LNCaP clone FGC (cell line): ENCODE measurements around the gene B4GAT1.

ENCODE experiments used
- DNase-seq: peaks from one replicate; pipeline ENCODE4 v3.0.0-alpha.2; 2011; ENCODE audit warnings: low read depth
- H3K4me3 ChIP-seq: 2 replicates; pipeline ENCODE4 v1.5.1; 2011; ENCODE audit warnings: mild to moderate bottlenecking, low read depth, low read length, control low read depth
- CTCF ChIP-seq: IDR thresholded peaks from 2 replicates; pipeline ENCODE4 v1.5.1; 2012; ENCODE audit warnings: mild to moderate bottlenecking; ENCODE audit not compliant: control insufficient read depth, insufficient read depth; ENCODE audit errors: extremely low read depth

The B4GAT1 gene

GRCh38 chr11:66299186-66299585 lies 48.2 kb downstream of the B4GAT1 start:
- no peak overlapping the region for H3K4me3 ChIP-seq
- DNase-seq = no peak
- no peak for TF ChIP-seq CTCF

GRCh38 chr11:66297610-66298009 lies 49.8 kb downstream of the B4GAT1 start:
- DNase-seq = no peak
- no peak for TF ChIP-seq CTCF
- no peak overlapping the region for H3K4me3 ChIP-seq
